ENCODE results near the gene SELENOM. TPM values are rescaled to one million over a fixed set of nuclear protein-coding genes. Genes with fewer than 3 reads are reported as not detected.

The SELENOM gene
- total RNA-seq, 1 experiment from 2014 or later, result 2.0 TPM

- peaks cover 3% of the 10 kb centered on the region for H3K27me3 Mint-ChIP-seq (ENCODE audit: insufficient read depth, unreplicated experiment)
- H3K36me3 Mint-ChIP-seq (ENCODE audit: insufficient read depth, unreplicated experiment), result no peaks in the 10 kb centered on the region
- Histone ChIP-seq H3K36me3 (ENCODE audit: control insufficient read depth, insufficient read depth, low read length) (no peaks in the 10 kb centered on the region), H3K9me3 (no peaks in the 10 kb centered on the region), H3K27me3 (replicated peaks; ENCODE audit: control insufficient read depth, insufficient read depth, low read length) (no peaks in the 10 kb centered on the region), H3K4me1 (no peaks in the 10 kb centered on the region), H3K4me3 (ENCODE audit: low read depth, low read length) (no peak overlapping the region)
- POLR2A ChIA-PET, result no interaction called here
- no peak overlapping the region for H3K27ac Mint-ChIP-seq (ENCODE audit: unreplicated experiment)
- DNase-seq, result no peak
- no TSS peak for BruUV-seq (replicated peaks)
- intact Hi-C loops (cut with micrococcal nuclease; ENCODE audit: unreplicated experiment), result loop anchor here (10.0 kb wide), 1 partner anchor 377 kb away; no protein-coding TSS in a partner anchor
- CTCF ChIA-PET, result interaction anchor here (0.6 kb wide), 1 partner anchor 534 kb away, joined by 5 read pairs; the partner anchor contains the start of gene TCN2
- TF ChIP-seq CTCF (IDR thresholded peaks at IDR 0.05; ENCODE audit: insufficient read depth in 1 of 2, low read depth in 1 of 2, low read length in 1 of 2, severe bottlenecking in 1 of 2, unreplicated experiment in 1 of 2), result no peak
- H3K4me3 Mint-ChIP-seq (ENCODE audit: unreplicated experiment), result no peak overlapping the region
- no peaks in the 10 kb centered on the region for H3K9me3 Mint-ChIP-seq (ENCODE audit: unreplicated experiment)
- no peaks in the 10 kb centered on the region for H3K4me1 Mint-ChIP-seq (ENCODE audit: low read depth, unreplicated experiment)
Measured at GRCh38 chr22:31141551-31141950, 34.2 kb upstream of the SELENOM start.

GRCh38 chr22:31140746-31141145 is 33.4 kb upstream of the SELENOM start:
- no peak overlapping the region for H3K27ac Mint-ChIP-seq (ENCODE audit: unreplicated experiment)
- CTCF ChIA-PET, result no interaction called here

GRCh38 chr22:31139866-31140716 is 32.7 kb upstream of the SELENOM start, which contains the start of gene PLA2G3:
Gene PLA2G3, minus strand, starts transcription at chr22:31140508. Its CDS starts 154 bp downstream, at chr22:31140354.
- no peak for DNase-seq
- intact Hi-C loops (cut with micrococcal nuclease; ENCODE audit: unreplicated experiment), result loop anchor here (10.0 kb wide), 1 partner anchor 375 kb away; no protein-coding TSS in a partner anchor
- Mint-ChIP-seq H3K4me1 (ENCODE audit: low read depth, unreplicated experiment) (no peaks in the 10 kb centered on the region), H3K27me3 (ENCODE audit: insufficient read depth, unreplicated experiment) (peaks cover 3% of the 10 kb centered on the region), H3K9me3 (ENCODE audit: unreplicated experiment) (no peaks in the 10 kb centered on the region), H3K4me3 (ENCODE audit: unreplicated experiment) (no peak within 1 kb of the TSS), H3K36me3 (ENCODE audit: insufficient read depth, unreplicated experiment) (no peaks in the 10 kb centered on the region), H3K27ac (ENCODE audit: unreplicated experiment) (no peak within 1 kb of the TSS)
- no peak for TF ChIP-seq CTCF (IDR thresholded peaks at IDR 0.05; ENCODE audit: insufficient read depth in 1 of 2, low read depth in 1 of 2, low read length in 1 of 2, severe bottlenecking in 1 of 2, unreplicated experiment in 1 of 2)
- no peak within 1 kb of the TSS for H3K4me3 ChIP-seq (ENCODE audit: low read depth, low read length)
- no TSS peak for BruUV-seq (replicated peaks)
- H3K9me3 ChIP-seq, result no peaks in the 10 kb centered on the region
- H3K36me3 ChIP-seq (ENCODE audit: control insufficient read depth, insufficient read depth, low read length), result no peaks in the 10 kb centered on the region
- CTCF ChIA-PET, result interaction anchor here (1.4 kb wide), 1 partner anchor 11 kb away, joined by 3 read pairs; no protein-coding TSS in a partner anchor
- no peaks in the 10 kb centered on the region for H3K27me3 ChIP-seq (replicated peaks; ENCODE audit: control insufficient read depth, insufficient read depth, low read length)
- no peaks in the 10 kb centered on the region for H3K4me1 ChIP-seq
- POLR2A ChIA-PET, result no interaction called here

More at GRCh38 chr22:31140746-31141145, 33.4 kb upstream of the SELENOM start:
- Mint-ChIP-seq H3K36me3 (ENCODE audit: insufficient read depth, unreplicated experiment) (no peaks in the 10 kb centered on the region), H3K4me1 (ENCODE audit: low read depth, unreplicated experiment) (no peaks in the 10 kb centered on the region), H3K27me3 (ENCODE audit: insufficient read depth, unreplicated experiment) (peaks cover 3% of the 10 kb centered on the region), H3K4me3 (ENCODE audit: unreplicated experiment) (no peak overlapping the region), H3K9me3 (ENCODE audit: unreplicated experiment) (no peaks in the 10 kb centered on the region)
- Histone ChIP-seq H3K27me3 (replicated peaks; ENCODE audit: control insufficient read depth, insufficient read depth, low read length) (no peaks in the 10 kb centered on the region), H3K4me1 (no peaks in the 10 kb centered on the region), H3K4me3 (ENCODE audit: low read depth, low read length) (no peak overlapping the region), H3K9me3 (no peaks in the 10 kb centered on the region), H3K36me3 (ENCODE audit: control insufficient read depth, insufficient read depth, low read length) (no peaks in the 10 kb centered on the region)
- no peak for DNase-seq
- POLR2A ChIA-PET, result no interaction called here
- no TSS peak for BruUV-seq (replicated peaks)
- intact Hi-C loops (cut with micrococcal nuclease; ENCODE audit: unreplicated experiment), result loop anchor here (10.0 kb wide), 1 partner anchor 376 kb away; no protein-coding TSS in a partner anchor
- no peak for TF ChIP-seq CTCF (IDR thresholded peaks at IDR 0.05; ENCODE audit: insufficient read depth in 1 of 2, low read depth in 1 of 2, low read length in 1 of 2, severe bottlenecking in 1 of 2, unreplicated experiment in 1 of 2)
